Stimulated activated CD4-positive, alpha-beta T cell treated with anti-CD3 and anti-CD28 coated beads, TNF-alpha, amount 100 ng/mL, for 1 hour (primary cell): ENCODE results near the gene LIMS2.
A peak's percentile ranks its signal among the peaks of the same experiment; 100 is the strongest.

ENCODE experiments used
- DNase-seq, 3 donors: peaks; one replicate each; pipeline ENCODE4 v3.0.0-alpha.2; 2020; ENCODE audit warnings: low read depth in 3 of 3, low spot score in 1 of 3

LIMS2 gene

DNA sequence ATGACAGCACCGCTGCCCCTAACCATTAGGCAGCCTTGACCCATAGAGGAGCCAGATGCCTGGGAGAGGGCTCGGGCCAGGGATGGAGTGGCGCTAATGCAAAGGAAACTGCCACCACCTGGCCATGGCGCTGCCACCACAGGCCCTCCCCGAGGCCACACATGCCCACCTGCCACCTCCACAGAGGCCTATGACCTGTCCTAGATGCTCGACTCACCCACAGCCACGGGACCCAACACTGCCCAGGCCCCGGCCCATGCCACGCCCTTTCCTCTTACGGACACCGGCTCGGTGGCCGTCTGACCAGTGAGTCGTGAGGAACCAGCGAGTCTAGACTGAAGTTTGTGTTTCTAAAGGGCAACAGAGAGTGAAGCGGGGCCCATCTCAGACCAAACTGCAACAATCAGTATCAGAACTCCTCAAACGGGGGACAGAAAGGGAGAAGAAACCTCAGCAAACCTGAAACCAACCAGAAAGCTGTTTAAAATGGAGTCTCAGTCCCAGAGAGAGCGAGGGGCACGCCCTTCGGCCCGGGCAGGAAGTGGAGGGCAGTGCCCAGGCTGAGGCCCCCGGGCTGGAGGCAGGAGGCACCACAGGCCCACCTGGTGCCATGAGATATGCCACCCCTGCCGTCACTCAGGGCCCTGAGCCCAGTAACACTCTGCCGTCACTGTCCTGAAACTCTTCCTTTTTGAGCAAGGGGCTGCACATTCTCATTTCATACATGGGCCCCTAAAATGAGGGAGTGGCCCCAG is 28.7 kb downstream of the LIMS2 start:
- DNase-seq, result no peak

DNA sequence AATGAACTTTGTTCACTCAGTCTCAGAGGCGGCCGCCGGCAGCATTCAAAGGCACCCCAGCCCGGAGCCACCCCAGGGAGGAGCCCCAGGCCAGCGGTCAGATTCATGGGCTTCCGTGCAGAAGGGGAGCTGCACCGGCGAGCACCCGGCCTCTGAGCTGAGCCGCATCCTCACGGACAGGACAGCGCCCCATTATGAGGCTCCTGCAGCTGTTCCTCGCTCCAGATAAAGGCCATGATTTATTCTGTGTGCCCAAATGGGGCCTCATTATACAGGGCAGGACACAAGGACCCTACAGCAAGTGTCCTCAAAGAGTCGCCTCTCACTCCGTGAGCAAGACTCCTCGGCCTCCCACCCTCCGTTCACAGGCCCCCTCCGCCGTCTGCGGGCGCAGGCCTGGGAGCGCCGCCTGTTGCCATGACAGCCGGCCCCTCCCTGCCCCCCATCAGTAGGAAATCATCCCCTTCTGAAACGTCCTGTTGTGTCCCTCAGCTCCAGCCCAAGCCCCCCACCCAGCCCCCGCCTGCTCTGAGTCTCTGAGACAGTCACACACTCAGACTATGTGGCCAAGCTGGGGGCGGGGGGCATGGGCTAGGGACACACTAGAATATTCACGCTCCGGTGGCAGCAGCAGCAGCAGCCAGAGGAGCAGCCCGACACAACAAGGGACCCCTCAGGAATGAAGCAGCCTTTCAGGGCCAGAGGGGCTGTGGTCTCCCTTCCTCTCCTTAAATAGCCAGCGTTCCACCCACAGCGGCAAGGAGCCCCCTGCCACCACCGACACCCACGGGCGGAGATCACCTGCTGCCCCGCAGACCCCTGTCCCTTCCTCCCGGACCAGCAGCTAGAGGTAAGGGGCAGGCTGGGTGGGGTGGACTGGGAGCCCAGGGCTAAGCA is 29.7 kb downstream of the LIMS2 start, which contains the start of gene GPR17:
Gene GPR17, plus strand, starts transcription at position 759 of the 897 bp plus-strand sequence. CDS start 4,583 bp downstream, outside the sequence.
- no peak for DNase-seq

DNA sequence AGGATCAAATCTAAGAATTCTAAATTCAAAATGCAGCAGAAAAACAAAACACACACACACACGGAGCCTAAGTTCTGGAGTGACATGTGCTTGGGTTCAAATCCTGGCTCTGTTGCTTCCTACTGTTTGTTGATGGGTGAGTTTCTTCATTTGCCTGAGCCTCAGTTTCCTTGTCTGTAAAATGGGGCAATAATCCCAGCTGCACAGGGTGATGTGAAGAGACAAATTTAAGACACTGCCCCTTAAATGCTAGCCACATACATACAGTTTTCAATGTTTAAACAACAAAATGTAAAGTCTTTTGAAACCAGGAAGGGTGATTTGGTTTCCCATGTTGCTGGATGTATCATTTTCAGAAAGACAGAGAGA is 30.3 kb downstream of the LIMS2 start:
- DNase-seq, result no peak

DNA sequence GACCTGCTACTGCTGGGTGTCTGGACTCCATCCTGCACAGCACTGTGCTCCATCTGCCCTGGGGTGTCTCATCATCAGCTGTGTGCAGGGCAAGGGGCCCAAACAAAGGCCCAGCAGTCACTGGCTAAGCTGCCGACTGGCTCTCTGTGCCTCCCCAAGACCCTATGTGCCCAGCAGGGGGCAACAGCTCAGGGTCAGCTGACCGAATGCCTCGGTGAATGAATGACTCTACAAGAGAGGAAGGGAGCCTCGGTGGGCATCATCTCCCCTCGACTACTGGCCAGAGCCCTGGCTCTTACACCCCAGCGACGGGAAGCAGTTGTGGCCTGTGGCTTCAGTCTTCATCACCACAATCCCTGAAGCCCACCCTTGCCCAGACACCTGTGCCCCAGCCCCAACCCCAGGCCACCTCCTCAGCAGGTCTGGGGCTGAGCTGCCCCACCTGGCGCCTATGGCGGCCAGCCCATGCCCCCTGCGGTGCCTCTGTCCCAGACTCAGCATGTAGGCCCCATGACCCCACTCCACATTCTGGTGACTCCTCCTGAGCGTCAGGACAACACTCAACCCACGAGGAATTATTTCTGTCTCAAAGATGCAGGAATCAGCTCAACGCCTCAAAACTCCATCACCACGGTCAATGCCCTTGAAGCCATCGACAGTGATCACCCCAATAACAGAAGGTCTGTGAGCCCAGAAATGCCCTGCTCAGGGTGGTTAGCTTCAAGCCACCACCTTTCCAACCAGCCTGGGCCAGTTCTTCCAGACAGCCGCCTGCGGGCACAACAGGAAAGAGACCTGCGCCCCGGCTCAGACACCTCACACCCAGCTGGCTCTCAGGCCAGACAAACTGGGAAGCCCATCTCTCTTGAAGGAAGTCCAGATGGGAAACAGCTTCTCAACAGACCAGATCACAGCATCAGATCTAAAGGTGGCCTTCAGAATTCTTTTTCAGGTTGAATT is 31.0 kb downstream of the LIMS2 start:
- no peak for DNase-seq

DNA sequence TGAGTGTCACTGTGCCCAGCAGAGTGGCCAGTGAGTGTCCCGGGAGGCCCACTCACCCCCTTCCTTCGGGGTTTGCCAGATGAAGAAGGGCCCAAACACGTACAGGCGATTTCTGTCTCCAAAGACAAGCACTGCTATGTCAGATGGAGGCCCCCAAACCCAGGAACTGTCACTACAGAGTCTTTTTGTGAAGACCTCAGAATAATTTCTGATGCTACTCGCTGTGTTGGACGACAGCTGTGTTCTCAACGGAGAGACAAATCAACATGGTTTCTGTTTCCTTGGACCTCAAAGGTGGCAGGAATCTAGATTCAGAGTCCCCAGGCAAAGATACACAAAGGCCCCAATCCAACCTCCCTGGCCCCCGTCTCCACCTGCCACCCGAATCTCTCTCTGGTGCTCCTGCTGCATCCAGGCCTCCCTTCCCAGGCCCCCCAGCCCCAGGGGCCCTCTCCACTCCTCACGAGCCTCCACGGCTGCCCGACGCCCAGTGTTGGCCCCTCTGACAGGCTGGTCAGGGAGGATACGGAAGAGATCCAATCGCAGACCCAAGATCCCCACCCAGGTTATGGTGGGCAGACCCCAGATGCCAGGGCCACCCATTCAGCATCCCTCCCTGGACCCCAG is 31.8 kb downstream of the LIMS2 start:
- no peak for DNase-seq

DNA sequence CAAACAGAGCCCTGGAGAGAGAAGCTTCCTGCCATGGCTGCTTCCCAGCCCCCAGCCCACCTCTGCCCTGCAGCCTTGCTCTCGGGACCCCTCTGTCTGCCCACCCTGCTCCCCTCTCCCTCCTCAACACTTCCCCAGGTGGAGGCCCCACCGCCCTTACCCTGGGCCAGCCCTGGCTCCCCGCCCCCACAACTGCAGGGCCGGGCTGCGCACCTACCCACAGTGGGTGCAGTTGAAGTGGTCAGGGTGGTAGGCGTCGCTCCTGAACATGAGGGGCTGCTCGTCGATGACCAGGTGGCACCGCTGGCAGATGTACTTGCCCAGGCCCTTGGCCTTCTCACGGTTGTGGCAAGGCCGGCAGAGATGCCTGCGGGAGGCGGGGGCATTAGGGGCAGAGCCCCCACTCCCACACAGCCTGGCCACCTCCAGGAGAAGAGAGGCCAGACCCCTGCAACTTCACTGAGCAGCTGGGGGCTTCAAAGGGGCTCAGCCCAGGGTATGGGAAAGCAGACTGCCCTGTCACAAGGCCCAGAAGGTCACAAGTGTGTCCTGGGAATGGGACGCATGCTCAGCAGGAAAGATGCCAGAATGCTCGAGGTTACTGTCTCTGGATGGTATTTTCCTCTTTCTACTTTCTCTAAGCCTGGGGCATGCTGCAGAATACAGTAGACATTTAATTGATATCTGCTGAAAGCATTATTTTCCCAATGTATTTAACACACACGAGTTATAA is 32.5 kb downstream of the LIMS2 start:
- DNase-seq, result no peak

DNA sequence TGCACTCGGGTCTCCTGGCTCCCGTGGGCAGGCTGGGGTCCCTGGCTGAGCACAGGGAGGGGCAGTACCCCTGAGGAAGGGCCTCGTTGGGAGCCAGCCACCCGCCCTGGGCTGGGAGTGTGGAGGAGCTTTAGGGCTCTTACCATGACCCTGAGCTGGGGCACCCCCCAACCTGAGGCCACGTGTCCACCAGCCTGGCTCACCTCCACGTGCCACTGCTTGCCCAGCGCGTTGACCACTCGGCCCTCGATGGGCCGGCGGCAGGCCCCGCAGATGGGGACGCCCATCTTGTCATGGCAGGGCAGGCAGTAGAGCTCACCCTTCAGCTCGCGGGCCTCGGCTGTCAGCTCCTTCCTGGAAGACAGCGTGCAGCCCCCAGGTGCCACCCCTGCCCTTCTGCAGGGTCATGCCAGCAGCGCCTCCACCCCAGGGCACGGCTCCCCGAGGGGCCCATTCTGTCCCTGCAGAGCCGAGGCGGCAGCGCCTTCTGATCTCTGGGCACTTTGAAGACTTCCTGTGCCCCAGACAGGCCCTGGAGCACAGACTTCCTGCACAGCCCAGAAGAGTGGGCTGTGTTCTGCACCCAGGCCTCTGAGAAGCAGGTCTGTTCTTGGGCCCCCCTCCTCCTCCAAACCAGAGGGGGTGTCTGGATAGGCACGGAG is 33.4 kb downstream of the LIMS2 start:
- peak in 2 of 3 donors; percentile 22 to 31 for DNase-seq

DNA sequence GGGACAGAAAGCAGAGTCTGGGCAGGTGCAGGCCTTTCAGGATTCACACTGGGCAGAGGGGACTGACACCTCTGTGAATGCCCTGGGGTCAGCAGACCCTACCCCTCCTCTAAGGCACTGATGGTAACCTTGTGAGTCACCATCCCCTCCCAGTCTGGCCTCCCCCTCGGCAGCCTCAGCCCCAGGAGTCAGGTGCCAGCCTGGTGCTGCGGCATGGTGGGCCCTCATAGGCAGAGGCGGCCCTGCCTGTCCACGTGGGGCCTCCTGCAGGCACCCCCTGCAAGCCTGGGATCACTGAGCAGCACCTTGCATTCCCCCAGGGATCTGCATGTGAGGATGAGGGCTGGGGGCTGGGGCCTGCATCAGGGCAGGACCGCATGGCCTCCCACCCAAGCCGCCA is 34.2 kb downstream of the LIMS2 start:
- no peak for DNase-seq

DNA sequence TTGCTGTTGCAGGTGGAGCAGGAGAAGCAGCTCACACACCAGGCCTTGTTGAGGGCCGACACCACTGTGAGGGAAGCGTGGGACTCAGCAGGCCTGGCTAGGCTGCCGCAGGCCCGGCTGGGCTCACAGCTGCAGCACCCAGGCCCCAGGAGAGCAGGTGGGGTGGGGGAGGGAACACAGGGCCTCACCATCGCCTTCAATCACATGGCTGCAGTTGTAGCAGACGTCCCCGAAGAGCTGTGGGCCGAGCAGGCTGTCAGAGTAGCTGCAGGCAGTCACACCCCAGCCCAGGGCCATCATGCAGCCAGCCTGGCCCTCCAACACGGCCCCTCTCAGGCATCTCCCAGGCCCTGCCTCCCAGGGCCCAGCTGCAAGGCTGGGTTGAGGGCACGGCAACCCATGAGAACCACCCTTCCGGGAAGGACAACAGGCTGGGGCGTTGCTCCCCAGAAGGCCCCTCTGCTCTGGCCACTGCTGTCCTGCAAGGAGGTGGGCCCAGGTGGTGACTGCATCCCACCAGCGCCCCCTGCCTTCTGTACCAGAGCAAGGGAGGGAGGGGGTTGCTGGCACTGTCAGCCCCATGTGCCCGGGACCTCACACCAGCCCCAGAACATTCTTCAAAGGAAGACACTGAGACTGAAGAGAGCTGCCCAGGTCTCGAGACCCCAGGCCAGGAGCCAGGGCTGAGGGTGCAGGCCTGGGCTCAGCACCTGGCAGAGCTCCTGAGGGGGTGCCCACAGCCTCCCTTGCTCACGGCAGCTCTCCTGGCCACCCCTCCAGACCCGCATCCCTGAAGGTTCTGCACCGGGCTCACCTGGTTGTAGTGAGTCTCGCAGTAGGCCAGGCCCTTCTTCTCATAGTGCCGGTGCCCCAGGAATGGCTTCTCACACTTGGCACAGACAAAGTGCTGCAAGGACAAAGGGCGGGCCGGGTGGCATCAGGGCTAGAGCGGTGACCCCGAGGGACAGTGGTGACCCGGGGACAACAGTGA is 35.0 kb downstream of the LIMS2 start:
- DNase-seq, result no peak

DNA sequence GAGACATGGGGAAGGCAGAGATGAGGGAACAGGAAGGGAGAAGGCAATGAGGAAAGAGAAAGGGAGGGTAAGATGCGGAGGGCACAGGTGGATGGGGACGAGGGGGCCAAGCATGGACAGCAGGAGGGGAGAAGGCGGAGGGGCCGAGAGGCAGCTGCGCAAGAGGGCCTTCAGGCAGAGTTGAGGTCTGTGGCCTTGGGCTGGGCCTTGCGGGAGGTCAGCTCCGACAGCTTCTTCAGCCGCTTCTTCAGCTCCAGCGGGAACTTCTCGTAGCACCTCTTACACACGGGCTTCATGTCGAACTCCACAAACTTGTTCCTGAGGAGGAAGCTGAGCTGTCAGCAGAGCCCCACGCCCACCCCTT is 36.2 kb downstream of the LIMS2 start:
- DNase-seq, result no peak

DNA sequence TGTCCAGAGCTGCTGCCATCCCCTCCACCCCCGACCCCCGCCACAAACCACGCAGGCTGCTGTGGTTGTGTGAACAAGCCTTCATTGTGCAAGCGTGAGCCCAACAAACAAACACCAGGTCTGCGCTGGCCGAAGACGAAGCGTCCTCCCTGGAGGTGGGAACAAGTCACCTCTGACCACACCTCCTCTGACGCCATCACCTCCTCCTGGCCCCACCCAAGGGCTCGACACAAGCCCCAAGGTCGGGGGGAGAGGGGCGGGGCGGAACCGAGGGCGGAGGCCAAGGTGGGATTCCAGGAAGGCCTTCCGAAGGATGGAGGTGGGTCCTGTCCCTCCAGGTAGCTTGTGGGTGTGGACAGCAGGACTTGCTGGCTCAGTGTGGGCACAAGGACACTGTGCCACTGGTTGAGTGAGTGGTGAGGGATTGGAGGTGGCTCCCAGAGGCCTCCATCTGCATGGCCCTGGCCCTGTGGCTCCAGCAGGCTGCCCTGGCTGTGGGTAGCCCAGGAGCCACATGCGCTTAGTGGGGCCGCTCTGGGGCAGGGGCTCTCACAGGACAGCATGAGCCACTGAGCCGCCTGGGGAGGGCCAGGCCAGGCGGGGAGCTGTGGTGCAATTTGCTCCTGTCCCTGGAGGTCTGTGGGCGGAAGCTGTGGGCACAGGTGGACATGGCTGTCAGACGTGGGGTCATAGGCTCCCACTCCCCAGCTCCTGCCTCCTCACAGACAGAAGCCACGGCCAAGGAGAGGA is 36.8 kb downstream of the LIMS2 start:
- no peak for DNase-seq

DNA sequence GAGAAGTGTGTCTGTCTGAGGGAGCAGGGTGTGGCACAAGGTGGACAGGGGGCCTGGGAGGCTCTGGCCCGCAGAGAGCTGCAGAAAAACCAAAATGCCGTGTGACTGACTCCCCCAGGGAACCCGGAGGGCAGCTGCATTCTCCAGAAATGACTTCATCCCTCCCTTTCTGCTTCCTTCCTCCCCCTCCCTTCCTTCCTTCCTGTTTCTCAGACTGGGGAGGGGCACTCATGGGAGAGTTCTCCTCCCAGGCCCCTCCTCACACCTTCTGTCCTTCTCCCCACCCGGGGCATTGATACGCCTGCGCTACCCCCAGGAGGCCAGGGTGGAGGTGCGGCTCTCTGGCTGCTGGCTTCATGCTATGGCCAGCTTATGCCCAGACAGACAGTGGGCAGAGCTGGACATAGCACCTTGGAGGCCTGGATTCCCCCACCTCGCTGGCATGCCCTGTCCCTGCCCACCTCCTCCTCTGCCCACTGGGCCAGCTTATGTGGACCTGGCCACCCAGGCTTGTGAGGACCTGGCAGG is 37.5 kb downstream of the LIMS2 start:
- no peak for DNase-seq

DNA sequence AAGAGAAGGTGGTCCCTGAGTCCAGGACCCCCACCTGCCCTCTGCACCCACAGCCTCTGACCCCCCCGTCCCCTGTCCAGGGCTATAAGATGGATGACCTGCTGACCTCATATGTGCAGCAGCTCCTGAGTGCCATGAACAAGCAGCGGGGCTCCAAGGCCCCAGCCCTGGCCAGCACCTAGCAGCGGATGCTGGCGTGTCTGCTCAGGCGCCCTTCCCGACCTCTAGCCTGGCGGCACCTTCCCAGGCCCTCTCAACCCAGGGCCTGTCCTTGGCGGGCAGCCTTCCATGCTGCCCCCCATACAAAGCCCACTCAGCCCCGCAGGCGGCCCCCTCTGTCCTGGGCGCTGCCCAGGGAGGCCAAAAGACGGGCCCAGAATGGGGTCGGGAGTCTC is 38.1 kb downstream of the LIMS2 start:
- no peak for DNase-seq

DNA sequence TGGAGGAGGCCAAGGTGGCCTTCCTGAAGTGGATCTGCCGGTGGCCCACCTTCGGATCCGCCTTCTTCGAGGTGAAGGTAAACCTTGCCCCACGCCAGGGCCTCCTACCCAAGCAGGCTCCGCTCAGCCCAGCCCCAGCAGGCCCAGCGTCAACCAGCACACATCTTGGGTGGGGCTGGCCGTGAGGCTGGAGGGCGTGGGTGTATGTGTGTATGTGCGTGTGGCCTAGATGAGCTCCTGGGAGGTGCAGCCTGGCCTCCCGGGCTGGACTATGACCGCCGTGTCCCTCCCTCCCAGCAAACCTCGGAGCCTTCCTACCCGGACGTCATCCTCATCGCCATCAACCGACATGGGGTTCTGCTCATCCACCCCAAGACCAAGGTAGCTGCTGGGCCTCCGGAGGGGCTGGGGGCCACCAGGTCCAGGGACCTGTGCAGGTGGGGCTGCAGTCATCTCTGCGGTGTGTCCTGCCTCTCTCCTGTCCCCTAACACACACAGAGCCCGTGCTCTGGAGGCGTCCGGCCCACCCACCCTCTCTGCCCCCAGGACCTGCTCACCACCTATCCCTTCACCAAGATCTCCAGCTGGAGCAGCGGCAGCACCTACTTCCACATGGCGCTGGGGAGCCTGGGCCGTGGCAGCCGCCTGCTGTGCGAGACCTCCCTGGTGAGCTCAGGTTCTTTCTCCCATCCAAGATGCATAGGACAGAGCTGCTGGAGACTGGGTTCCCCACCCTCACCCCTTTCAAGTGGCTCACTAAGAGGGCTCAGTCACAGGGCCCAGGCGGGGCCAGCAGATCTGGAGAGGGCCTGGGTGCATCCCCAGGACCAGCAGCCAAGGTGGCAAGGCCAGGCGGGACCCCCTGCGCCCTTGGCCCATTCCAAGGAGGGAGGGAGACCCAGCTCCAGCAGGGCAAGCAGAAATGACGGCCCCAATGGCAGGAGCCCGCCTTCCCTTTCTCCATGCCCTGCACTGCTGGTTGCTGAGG is 38.8 kb downstream of the LIMS2 start:
- DNase-seq, result no peak

DNA sequence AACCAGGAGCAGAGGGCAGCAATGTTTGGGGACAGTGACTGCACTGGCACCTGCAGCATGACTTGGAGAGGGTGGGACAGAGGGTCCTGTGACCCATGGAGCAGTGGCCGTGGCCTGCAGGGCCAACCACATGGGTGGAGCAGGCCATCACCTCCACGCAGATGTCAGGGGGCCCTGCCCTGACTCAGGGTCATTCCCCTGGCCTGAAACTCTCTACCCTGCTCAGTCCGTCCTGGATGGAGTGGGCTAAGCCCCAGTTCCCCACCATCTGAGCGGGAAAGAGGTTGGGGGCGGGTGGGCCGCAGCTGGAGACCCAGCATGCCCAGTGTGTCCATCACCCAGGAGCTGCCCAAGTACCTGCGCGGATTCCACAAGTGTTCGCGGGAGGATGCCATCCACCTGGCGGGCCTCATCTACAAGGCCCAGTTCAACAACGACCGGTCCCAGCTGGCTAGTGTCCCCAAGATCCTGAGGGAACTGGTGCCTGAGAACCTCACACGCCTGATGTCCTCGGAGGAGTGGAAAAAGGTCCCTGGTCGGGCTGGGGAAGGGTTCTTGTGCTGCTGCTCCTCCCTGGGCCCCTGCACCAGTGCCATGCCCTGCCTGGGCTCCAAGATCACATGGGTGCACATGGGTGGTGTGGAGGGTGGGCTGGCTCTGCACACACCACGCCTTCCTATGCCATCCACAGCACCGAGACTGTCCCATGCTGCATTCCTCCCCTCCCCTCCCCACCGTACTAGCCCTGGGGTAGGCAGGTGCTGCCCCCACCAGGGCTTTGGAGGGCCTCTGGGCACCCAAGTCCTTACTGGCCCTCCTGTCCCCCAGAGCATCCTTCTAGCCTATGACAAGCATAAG is 39.7 kb downstream of the LIMS2 start:
- no peak for DNase-seq
